ENCODE results near the gene GMDS.
"Not testable (repeated sequence)": the region's sequence is repeated elsewhere in the genome, so short reads cannot be mapped to it uniquely, and the experiment has no call there.

GMDS gene

DNA sequence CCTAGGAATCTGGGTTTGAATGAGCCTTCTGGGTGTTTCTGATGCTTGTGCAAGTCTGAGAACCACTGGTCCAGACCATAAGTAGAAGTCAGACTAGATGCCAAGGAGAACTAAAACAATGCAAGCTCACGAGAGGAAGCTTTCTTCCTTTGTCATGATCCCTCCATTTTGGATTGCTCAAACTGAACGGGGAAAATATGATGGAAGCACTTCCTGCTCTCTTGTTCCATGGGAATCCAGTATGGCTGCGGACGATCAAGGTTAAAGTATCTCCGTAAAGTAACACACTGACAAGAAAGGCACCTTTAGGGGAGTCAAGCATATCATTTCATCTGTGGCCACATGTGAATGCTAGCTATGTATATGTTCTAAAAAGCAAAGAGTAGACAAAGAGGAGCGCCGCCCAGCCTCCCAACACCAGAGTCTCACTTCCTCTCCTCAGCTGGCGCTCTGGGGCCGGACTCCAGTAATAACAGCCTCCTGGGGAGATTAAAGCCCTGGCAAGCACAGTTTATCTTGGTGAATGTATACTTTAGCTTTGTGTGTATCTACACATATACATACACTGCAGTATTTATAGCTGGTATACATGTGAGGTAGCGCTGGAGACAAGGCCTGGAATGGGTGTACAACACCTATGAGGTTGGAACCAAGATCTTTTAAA lies 547.6 kb downstream of the GMDS start:
- no peak for DNase-seq

DNA sequence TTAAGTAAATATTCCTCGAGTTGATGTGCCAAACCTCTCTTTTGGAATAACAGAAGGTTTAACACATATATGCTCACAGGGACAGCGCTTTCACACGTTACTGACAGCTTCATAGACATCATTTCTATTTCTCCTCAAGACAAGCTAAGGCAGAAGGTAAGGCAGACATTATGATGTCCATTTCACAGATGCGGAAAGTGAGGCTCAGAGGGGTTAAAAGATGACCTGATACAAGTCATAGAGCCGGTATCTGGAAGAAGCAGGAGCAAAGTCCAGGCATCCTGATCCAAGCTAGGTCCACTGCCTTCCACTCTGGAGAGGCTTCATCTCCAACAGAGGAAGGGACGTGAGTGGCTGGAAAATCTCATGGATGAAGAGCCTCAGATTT lies 548.9 kb downstream of the GMDS start:
- DNase-seq = no peak

DNA sequence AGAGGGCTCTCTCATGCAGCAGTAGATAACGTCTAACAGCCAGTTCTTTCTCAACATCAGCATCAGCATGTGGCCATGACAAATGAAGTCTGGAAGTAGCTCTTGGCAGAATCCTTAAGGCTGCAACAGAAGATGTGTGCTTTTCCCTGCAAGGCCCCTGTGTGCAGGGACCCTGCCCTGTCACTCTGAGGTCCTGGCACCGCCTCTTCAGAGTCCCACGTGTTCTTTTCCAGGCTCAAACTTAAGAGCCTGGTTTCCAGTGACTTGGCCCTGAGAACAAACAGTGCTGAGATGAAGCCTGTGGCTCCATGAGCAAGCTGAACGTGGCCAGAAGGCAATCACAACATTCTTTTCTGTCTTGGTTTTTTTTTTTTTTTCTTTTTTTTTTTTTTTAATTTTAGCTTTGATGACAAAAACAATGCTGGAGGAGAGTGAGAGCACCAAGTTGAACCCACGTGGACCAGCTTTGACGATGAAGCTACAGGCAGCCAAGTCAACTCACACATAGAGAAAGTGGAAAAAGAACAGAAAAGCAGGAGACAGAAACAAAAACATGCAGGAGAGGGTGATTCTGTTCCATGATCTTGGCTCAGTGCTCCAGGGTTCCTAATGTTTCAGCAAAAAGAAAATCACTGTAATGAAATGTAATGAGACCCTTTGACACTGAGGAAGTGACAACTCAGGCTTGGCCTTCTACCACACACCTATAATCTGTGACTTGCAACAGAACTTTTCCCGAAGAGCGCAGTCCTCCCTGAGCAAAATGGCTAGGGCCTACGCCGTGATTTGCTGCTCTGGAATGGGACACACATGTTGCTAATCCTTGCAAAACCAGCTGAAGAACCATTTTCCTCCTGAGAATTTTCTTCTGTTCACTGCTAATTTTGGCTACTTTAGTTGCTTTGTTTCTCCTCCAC lies 549.6 kb downstream of the GMDS start:
- no peak for DNase-seq

DNA sequence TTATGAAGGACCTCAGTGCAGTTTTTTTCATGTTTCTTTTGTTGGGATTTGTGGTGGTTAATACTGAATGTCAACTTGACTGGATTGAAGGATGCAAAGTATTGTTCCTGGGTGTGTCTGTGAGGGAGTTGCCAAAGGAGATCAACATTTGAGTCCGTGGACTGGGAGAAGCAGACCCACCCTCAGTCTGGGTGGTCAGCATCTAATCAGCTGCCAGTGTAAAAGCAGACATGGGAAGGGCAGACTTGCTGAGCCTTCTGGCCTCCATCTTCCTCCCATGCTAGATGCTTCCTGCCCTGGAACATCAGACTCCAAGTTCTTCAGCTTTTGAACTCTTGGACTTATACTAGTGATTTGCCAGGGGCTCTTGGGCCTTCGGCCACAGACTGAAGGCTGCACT lies 553.6 kb downstream of the GMDS start:
- not testable (repeated sequence) for DNase-seq

DNA sequence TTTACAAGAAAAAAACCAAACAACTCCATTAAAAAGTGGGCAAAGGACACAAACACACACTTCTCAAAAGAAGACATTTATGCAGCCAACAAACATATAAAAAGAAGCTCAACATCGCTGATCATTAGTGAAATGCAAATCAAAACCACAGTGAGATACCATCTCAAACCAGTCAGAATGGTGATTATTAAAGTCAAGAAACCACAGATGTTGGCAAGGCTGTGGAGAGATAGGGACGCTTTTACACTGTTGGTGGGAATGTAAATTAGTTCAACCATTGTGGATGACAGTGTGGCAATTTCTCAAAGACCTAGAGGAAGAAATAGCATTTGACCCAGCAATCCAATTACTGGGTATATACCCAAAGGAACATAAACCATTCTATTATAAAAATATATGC lies 554.7 kb downstream of the GMDS start:
- DNase-seq = not testable (repeated sequence)

DNA sequence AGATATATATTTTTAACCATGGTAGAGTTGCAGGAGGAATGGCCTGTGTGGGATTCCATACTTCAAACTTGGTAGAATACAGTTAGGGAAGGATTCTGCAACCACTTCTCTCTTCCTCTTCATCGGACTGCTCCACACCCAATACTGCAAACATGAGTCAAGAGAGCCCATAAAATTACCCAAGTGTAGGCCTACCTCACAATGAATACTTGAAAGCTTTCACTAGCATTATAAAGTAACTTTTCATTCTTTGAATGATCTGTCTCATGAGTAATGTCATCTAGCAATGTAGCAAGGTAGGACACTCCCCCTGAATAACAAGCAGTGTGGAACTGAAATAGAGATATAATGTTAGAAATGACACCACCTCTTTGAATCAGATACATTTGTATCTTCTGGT lies 556.3 kb downstream of the GMDS start:
- no peak for DNase-seq

DNA sequence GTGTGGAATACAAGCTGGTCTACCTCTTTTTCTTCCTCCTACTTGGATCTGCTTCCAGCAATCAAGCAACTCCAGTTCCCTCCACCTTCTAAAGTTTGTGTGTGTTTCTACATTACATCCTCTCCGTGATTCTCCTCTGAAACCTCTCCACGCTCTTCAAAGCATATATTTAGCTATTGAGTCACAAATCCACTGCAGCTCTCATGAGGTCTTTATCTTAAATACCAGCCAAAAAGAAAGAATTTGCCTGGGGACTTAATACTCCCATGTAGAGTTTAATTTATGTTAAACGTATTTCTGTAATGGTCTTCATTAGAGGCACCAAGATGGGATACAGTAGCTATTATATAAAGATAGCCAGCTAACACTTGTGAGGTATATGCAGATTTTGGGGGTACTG lies 557.0 kb downstream of the GMDS start:
- no peak for DNase-seq

DNA sequence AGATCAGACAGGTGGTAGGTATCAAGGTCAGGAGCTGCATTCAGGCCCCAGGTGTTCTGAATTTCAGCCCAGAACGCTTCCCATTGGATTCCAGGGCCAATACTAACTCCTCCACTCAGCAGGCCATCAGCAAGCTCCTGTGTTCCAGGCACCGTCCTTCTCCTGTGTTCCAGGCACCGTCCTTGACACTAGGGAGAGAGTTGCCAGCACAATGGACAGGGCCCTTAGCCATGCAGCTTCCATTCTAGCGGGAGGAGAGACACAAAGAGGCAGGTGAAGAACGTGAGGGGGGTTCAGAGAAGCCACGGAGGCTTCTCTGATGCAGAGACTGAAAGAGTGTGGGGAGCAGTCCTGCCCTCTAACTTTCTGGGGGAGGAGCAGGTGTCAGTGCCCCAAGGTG lies 558.0 kb downstream of the GMDS start:
- no peak for DNase-seq

DNA sequence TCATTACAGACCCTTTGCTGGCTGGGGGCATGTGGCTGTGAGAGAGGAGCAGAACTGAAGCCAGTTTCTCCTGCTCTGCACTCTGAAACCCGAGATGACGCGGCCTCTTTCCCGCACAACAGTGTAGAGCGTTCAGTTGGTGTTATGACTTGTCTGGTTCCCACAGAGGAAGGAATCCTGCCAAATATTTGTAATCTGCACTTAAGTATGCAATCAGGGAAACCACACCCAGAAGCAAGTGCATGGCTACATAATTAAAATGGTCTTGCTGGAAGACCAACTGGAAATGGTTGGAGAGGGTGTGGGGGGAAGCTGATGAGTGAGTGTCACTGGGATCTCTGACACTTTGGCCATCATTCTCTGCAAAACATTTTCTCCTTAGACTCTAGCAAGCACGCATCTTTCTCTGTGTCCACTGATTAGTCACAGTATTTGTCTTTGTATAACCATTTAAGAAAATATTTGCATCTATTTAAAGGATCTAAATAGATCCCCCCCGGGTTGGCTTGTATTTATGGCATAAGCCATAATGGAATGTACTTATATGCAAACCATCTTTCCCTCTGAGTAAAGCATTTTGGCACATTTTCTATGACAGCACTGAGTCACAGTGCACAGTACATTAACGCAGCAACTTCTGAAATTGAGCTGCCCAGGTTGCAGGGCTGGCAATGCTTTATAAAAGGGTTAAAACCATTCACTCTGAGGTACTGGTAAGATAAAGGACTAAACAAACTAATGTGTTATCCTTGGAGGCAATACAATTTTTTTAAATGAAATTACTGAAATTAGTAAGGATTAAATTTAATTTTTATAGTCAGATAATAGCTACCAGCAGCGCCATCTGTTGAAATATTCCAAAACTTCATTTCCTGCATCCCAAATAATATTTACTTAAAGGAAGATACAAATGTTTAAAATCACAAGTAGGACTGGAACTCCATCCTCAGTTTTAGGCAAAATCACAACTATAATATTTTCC lies 559.0 kb downstream of the GMDS start:
- DNase-seq = peak; percentile 96

DNA sequence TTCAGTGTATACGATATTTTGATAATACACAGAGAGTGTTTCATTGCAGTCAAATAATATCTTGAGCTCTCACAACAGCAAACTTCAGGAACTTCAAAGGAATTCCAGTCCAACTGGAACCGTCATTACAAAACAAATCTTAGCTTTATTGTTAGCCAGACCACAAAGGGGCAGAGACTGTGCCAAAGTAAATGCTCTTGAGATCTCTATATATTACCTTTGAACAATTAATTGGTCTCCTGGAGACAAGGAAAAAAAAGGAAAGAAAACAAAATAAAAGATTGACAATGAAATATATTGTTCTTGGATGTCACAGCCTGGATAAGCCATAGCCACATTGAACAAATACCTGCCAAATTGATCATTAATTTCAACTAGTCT lies 565.7 kb downstream of the GMDS start:
- DNase-seq = peak; percentile 89

DNA sequence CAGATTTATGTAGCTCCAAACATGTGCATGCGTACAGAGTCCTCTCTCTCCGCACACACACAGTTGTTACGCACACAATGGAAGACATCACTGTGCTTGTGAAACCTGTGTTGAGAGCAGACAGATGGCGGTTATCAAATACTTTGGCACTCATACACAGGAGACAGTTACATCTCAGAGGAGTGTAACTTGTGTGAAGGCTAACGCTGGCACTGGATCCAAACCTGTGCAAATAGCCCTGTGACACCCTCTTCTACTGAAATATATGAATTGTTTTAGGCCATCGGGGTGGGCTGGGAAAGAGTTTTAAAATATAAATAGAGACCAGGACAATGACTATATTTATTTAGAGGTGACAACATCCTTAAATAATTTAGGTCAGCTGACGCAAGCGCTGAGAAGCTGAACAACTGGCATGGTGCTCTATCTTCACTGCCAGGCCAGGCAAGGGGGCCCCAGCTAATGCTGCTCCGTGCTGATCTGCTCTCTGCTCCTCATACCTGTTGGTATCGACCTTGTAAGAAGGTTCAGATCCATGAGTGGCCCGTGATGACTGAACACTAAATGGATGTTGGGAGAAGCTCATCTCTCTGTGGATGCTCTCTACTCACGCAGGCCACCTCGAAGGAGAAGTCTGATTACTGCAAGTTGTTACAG lies 566.2 kb downstream of the GMDS start:
- peak; percentile 87 for DNase-seq

DNA sequence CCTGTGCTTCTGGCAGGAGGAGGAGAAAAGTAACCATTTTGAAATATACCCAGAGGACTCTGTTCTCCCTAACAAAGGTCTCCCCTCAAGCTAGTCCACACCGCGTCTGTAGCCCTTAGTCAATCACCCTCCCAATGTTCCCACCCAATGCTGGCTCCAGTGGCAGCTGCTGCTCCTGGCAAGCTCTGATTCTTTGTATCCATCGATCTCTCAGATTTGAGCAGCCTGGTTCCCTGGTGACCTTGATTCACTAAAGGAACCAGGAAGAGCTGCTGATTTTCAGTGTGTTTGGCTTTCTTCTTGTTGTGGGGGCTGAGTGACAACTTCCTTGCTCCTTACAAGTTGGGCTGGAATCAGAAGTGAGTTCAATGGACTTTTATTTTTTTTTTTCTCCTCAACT lies 567.2 kb downstream of the GMDS start:
- DNase-seq = peak; percentile 19

DNA sequence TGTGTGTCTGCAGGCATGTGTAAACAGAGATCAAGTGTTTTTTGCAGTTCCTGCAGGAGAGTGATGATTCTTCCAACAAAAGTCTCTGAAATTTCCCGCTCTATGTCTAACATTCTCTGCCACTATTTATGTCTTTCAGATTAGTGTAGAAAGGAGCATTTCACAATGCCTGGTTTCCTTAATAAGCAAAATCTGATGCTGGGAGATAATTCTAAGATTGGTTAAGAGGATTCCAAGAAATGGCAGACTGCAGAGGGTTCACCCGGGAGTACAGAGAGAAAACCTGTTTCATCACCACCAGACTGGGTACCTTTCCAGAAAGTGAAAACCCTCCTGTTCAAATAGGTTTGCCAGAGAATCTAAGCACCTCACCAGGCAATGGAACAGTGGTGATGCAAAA lies 573.0 kb downstream of the GMDS start:
- DNase-seq = no peak

DNA sequence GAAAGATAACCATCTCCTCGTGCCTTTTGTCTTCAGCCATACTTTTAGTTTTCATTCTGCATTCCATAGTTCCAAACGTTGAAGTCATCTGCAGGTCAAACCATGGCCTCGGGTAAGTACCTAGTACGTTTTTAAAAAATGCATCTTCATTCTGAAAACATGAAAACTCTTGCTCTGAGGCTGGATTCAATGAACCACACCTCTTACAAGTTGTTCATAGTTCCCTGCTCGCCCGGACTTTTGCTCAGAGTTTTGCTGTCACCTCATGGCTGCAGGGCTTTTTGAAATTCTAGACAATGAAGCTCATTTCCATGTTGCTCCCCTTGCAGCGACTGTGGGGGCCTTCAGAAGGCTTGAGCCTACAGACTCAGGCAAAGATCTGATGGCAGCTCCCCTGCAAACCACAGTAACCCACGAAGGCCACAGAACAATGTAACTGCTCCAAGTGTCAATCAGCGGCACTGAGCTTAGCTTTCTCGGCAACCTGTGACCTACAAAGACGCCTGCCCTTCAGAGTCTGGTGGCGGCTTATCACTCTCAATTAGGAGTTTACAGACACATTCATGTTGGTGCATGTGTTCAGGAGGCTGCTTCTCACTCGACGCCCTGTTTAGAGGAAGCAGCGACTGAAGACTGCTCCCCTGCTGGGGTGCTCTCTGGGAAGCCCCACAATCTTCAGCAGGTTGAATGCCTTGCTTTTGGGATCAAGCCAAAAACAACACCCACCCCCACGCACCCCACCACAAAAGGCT lies 574.5 kb downstream of the GMDS start:
- DNase-seq = no peak

DNA sequence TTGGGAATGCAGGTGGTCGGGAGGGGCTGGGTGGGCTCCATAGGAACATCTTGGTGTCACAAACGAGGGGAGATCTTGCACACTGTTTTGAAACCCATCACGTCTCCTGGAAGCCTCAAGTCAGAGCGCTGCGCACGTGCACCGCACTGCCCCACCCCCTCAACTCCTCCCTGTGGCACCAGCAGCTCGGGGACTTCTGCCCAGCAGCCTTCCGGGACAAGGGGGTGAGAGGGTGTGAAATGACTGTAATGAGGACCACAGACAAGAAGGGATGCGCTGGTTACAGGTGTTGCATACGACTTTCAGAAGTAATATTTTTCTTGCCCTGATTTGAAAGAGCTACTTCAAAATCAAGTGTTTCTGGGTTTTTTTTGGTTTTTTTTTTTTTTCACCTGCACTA lies 575.4 kb downstream of the GMDS start:
- no peak for DNase-seq

DNA sequence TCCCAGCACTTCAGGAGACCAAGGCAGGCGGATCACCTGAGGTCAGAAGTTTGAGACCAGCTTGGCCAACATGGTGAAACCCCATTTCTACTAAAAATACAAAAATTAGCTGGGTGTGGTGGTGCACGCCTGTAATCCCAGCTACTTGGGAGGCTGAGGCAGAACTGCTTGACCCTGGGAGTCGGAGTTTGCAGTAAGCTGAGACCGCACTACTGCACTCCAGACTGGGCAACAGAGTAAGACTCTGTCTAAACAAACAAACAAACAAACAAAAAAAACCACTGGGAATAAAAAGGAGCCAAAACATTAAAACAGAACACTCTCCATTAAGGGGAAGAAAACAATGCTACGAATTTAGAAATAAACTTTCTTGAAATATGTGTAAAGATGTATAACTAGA lies 576.9 kb downstream of the GMDS start:
- DNase-seq = not testable (repeated sequence)

DNA sequence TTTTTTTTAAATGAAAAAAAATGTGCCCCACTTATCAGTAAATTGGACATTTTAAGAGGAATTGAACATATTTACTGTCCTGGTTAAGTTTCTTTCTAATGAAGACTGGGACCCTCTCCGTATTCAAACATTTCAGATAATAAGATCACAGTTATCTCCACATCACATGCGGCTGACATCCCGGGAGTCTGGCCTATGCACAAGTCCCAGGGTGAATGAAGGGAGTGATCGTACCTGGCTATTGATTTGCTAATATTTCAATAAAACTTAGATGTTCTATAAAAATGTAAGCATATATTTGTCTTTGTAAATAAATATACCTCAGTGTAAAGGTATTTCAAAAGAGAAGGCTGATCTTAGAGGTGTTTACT lies 577.6 kb downstream of the GMDS start:
- DNase-seq = no peak

DNA sequence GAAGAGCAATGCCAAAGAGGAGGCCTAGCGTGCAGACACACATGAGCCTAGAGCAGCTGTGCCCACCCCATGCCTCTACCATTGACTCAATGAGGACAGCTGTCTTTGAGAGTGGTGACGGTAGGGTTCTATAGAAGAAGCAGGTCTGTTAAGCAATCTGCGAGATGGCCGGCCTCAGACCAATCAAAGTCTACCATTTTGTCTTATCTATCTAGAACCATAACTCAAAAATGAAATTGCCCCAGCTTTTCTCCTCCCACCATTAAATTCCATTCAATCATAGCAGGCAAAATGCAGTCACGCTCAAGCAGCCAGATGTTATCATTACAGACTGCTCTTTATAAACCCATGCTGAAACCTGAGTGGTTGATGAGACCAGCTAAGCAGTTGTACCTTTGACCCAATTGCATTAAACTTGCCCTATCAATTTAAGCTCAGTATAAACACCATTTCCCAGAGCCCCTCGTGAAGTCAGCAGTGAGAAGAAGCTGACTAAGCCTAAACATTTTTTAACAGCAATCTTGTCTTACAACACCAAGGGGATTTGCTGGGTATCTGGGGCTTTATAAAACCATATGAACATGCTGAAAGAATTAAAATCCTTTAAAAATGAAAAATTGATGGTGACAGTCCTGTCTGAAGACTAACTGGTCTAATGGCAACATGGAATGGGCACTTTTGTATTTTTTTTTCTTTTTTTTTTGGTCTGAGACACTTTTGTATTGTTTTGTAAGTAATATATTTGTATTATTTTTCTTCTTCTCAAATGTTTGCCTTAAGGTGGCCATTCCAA lies 578.2 kb downstream of the GMDS start:
- no peak for DNase-seq

DNA sequence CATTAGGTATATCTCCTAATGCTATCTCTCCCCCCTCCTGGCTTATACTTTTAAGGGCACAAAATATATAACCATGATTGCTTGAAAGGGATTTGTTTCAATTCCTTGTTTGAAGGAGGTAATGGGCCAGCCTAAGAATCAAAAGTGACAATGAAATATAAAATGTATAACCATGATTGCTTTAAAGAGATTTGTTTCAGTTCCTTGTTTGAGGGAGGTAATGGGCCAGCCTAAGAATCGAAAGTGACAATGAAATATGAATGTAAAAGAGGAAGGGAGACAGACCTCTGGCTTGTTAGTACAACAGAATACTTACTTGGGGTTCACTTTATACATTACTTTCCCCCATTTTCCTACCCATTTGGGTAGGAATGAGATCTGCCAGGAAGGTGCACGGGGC lies 580.2 kb downstream of the GMDS start:
- no peak for DNase-seq

DNA sequence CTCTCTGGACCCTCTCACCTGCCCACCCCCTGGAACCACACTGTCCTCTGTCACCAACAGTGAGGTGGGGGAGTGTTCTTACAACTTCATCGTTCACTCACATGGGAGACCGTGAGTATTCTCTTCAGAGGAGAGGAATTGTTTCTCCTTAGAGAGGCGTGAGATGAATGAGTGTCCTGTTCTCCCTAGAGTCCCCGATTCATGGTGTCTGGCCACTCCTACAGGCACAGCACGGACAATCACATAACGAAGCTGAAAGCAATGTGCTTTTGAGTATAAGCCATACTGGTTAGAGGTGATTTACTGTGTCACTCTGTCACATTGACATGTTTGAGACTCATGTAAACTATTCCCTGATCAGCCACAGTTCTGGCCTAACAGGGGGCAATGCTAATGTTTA lies 581.1 kb downstream of the GMDS start:
- DNase-seq = no peak

DNA sequence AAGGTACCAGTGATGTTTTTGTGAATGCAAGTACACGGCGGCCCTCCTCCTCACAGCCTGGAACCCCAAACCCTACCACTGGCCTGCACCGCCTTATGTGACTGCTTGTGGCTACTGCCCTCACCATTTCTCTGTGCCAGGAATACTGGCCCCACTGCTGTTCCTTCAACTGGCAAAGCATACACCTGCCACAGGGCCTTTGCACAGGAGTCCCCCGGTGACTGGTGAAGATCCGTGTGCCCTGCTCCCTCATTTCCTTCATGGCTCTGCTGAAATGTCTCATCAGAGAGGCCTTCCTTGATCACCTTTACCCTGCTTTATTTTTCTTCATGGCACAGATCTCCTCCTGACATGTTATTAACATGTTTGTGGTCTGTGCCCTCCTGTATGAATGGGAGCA lies 581.9 kb downstream of the GMDS start:
- no peak for DNase-seq
